Measurements from ENCODE around the gene LHFPL5.

DNA sequence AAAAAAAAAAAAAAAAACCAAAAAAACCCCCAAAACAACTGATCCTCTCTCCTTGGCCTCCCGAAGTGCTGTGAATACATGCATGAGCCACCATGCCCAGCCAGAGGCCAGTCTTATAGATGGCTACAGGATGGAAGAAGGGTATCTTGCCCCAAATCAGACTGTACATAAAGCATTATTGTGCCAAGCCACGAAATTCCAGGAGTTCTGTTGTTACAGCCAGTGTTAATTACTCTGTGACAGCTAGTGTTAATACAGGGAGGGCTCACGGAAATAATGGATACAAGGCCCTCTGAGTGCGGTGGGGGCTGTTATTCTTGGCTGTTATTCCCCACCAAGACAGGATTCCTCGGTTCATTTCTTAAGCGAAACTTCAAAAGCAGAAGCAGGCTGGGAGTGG lies 30.1 kb upstream of the LHFPL5 start:
- TF ChIP-seq POLR2A (IDR thresholded peaks at IDR 0.05): no peak
- TF ChIP-seq, protein P1, sequence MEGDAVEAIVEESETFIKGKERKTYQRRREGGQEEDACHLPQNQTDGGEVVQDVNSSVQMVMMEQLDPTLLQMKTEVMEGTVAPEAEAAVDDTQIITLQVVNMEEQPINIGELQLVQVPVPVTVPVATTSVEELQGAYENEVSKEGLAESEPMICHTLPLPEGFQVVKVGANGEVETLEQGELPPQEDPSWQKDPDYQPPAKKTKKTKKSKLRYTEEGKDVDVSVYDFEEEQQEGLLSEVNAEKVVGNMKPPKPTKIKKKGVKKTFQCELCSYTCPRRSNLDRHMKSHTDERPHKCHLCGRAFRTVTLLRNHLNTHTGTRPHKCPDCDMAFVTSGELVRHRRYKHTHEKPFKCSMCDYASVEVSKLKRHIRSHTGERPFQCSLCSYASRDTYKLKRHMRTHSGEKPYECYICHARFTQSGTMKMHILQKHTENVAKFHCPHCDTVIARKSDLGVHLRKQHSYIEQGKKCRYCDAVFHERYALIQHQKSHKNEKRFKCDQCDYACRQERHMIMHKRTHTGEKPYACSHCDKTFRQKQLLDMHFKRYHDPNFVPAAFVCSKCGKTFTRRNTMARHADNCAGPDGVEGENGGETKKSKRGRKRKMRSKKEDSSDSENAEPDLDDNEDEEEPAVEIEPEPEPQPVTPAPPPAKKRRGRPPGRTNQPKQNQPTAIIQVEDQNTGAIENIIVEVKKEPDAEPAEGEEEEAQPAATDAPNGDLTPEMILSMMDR (IDR thresholded peaks at IDR 0.05): no peak

All from esophagus squamous epithelium (tissue), 4 donors.